Breast epithelium (tissue), 4 donors: Measurements from ENCODE around the gene CCDC183. TPM values are rescaled to one million over a fixed set of nuclear protein-coding genes. Genes with fewer than 3 reads are reported as not detected.
"Not testable (repeated sequence)": the region's sequence is repeated elsewhere in the genome, so short reads cannot be mapped to it uniquely, and the experiment has no call there.

Source experiments
- DNase-seq, 2 donors: peaks; one replicate each; pipeline ENCODE4 v3.0.0-alpha.2; 2019; ENCODE audit warnings: low spot score in 2 of 2
- H3K27ac ChIP-seq, 2 donors: fragments of 200-600 bp; sonication (generic) in 1 of 2; one replicate each; pipeline ENCODE4 v1.5.1; 2016 to 2019; ENCODE audit warnings: mild to moderate bottlenecking in 1 of 2
- H3K27me3 ChIP-seq, 2 donors: fragments of 200-600 bp; sonication (generic) in 1 of 2; one replicate each; pipeline versions ENCODE4 v1.5.1 to v1.6.0; 2017 to 2019; ENCODE audit warnings: control low read depth in 1 of 2, mild to moderate bottlenecking in 1 of 2
- H3K36me3 ChIP-seq: fragments of 200-600 bp; one replicate; pipeline ENCODE4 v1.5.1; 2019
- H3K4me1 ChIP-seq, 2 donors: fragments of 200-600 bp; sonication (generic); one replicate each; pipeline ENCODE4 v1.5.1; 2016 to 2019; ENCODE audit warnings: control low read depth in 1 of 2
- H3K4me3 ChIP-seq, 3 donors: fragments of 200-600 bp; sonication (generic); 1 replicate in 2 of 3; 2 replicates in 1 of 3; pipeline ENCODE4 v1.5.1; 2016 to 2019; ENCODE audit warnings: mild to moderate bottlenecking in 3 of 3, moderate library complexity in 2 of 3
- H3K9me3 ChIP-seq, 2 donors: fragments of 200-600 bp; sonication (generic) in 1 of 2; one replicate each; pipeline ENCODE4 v1.5.1; 2016 to 2019; ENCODE audit warnings: control low read depth in 1 of 2
- POLR2A ChIP-seq: fragments of 450-650 bp; IDR thresholded peaks from one replicate; pipeline ENCODE4 v1.6.1; 2016; ENCODE audit warnings: antibody characterized with exemption, mild to moderate bottlenecking, moderate library complexity
- POLR2AphosphoS5 ChIP-seq, 3 donors: sonication (generic); formaldehyde crosslinking; IDR thresholded peaks; one replicate each; pipeline ENCODE4 v1.6.1; 2017; ENCODE audit warnings: antibody characterized with exemption in 3 of 3
- intact Hi-C: fragments of 100-400 bp; cut with DNase I; formaldehyde crosslinking; loops from one replicate; pipeline ENCODE4 v1.15.1; 2023; ENCODE audit warnings: low total_unique reads
- total RNA-seq, 3 donors: library from RNA; depleted of rRNA; stranded (reverse); fragments of >200 nt; gene quantifications; one replicate each; pipeline ENCODE4 v1.1.0, GENCODE V29; 2016
- TF ChIP-seq, protein P1 (sequence below), 3 donors: fragments of 450-650 bp; IDR thresholded peaks; one replicate each; pipeline ENCODE4 v1.5.1; 2016 to 2017; ENCODE audit warnings: antibody characterized with exemption in 3 of 3, mild to moderate bottlenecking in 3 of 3, moderate library complexity in 3 of 3

Gene CCDC183
- total RNA-seq, 3 donors from 2014 or later: 0.64 to 5.7 (median 5.6) TPM

DNA sequence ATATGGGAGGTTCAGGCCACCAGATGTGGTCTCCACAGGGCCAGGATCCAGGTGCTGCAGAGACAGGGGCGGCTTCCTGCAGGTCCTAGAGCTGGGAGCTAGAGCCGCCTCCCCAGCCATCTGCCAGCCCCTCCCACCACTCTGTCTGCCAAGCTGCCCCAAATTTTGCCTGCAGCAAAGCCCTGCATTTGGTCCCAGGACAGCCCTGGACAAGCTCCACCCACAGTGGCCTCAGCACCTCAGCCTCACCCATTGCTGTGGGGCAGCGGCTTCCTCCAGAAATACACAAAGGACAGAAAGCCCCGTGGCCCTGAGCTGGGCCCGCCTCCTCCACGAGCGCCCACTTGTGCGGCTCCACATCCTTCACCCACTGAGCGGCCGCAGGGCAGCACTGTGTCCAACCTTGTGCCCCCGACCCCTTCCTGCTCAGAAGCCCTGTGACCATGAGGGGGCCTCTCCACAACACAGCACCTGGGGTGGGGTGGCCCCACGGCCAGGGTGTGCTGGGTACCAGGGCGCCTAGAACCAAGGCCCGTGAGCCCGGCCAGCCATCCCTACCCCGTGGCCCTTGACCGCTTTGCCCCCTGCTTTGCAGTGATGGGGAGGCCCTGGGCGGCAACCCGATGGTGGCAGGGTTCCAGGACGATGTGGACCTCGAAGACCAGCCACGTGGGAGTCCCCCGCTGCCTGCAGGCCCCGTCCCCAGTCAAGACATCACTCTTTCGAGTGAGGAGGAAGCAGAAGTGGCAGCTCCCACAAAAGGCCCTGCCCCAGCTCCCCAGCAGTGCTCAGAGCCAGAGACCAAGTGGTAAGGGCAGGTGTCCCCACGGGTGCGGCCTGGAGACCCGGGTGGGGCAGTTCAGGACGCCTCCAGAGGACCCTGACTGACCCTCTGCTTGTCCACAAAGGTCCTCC, 42.4 kb downstream of the CCDC183 start:
- Histone ChIP-seq H3K4me3 (no peak overlapping the region), H3K27me3 (peaks cover 0 to 5% of the 10 kb centered on the region in 2 donors), H3K27ac (no peak overlapping the region), H3K9me3 (no peaks in the 10 kb centered on the region), H3K4me1 (no peaks in the 10 kb centered on the region), H3K36me3 (no peaks in the 10 kb centered on the region)
- TF ChIP-seq POLR2A: no peak
- TF ChIP-seq, protein P1, sequence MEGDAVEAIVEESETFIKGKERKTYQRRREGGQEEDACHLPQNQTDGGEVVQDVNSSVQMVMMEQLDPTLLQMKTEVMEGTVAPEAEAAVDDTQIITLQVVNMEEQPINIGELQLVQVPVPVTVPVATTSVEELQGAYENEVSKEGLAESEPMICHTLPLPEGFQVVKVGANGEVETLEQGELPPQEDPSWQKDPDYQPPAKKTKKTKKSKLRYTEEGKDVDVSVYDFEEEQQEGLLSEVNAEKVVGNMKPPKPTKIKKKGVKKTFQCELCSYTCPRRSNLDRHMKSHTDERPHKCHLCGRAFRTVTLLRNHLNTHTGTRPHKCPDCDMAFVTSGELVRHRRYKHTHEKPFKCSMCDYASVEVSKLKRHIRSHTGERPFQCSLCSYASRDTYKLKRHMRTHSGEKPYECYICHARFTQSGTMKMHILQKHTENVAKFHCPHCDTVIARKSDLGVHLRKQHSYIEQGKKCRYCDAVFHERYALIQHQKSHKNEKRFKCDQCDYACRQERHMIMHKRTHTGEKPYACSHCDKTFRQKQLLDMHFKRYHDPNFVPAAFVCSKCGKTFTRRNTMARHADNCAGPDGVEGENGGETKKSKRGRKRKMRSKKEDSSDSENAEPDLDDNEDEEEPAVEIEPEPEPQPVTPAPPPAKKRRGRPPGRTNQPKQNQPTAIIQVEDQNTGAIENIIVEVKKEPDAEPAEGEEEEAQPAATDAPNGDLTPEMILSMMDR (IDR thresholded peaks at IDR 0.05): no peak
- no peak for TF ChIP-seq POLR2AphosphoS5 (IDR thresholded peaks at IDR 0.05)
- intact Hi-C loops: no loop called here
- no peak for DNase-seq

DNA sequence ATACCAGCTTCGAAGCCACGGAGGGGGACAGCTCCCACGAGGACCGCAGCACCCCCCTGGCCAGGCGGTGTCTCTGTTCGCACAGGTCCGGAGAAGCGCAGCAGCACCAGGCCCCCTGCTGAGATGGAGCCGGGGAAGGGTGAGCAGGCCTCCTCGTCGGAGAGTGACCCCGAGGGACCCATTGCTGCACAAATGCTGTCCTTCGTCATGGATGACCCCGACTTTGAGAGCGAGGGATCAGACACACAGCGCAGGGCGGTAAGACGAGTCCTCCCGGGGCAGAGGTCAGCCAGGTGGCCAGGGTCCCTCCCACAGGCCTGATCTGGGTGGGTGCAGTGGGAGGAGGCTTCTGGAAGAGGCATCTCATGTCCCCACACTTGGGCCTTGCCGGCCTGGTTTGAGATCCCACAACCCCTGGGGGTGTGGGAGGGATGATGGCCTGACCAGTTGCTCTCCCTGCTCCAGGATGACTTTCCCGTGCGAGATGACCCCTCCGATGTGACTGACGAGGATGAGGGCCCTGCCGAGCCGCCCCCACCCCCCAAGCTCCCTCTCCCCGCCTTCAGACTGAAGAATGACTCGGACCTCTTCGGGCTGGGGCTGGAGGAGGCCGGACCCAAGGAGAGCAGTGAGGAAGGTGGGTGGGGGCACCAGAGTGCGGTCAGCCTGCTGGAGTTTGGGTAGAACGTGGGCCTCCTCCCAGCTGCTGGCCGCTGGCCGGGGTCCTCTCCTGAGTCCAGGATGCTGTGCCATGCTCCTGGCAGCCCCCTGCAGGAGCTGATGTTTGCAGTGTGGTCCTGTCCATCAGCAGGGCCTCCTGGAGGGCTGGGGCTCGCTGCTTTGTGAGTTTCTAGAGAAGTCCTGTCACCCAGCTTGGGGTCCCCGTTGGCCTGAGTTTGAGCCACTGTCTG, 43.3 kb downstream of the CCDC183 start:
- TF ChIP-seq POLR2A (no peak), POLR2AphosphoS5 (IDR thresholded peaks at IDR 0.05) (no peak)
- TF ChIP-seq, protein P1 (IDR thresholded peaks at IDR 0.05): no peak
- DNase-seq: no peak
- intact Hi-C loops: no loop called here
- H3K27ac ChIP-seq: no peak overlapping the region
- no peak overlapping the region for H3K4me3 ChIP-seq
- H3K4me1 ChIP-seq: peaks cover 0 to 7% of the 10 kb centered on the region in 2 donors
- no peaks in the 10 kb centered on the region for H3K9me3 ChIP-seq
- H3K36me3 ChIP-seq: no peaks in the 10 kb centered on the region
- peaks cover 6 to 12% of the 10 kb centered on the region in 2 donors for H3K27me3 ChIP-seq

DNA sequence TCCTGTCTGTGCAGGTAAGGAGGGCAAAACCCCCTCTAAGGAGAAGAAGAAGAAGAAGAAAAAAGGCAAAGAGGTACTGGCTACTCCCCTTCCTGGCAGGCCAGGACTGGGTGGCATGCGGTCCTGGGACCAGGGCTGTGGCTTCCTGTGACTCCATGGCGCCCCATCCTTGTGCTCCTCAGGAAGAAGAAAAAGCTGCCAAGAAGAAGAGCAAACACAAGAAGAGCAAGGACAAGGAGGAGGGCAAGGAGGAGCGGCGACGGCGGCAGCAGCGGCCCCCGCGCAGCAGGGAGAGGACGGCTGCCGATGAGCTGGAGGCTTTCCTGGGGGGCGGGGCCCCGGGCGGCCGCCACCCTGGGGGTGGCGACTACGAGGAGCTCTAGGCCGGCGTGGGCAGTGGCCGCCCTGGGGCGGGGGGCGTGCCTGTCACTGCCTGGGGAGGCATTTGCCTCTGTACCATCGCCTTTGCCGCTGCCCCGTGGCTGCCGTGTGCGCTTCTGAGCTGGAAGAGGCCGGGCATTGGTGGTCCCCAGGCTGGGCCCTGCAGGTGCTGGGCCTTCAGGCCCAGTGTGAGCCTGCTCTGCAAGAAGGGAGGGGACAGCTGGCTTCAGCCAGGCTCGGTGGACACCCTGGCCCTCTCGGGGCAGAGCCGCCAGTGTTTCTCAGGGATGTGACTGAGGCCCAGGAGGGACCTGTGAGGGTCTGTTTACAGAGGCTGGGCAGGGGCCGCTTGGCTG, 44.2 kb downstream of the CCDC183 start:
- Histone ChIP-seq H3K9me3 (no peaks in the 10 kb centered on the region), H3K4me1 (peaks cover 0 to 7% of the 10 kb centered on the region in 2 donors), H3K36me3 (no peaks in the 10 kb centered on the region), H3K27ac (peak overlapping the region in 1 of 2 donors; percentile 13), H3K4me3 (no peak overlapping the region), H3K27me3 (peaks cover 6 to 17% of the 10 kb centered on the region in 2 donors)
- intact Hi-C loops: no loop called here
- TF ChIP-seq POLR2A (no peak), POLR2AphosphoS5 (IDR thresholded peaks at IDR 0.05) (no peak)
- TF ChIP-seq, protein P1 (IDR thresholded peaks at IDR 0.05): no peak
- DNase-seq: no peak

DNA sequence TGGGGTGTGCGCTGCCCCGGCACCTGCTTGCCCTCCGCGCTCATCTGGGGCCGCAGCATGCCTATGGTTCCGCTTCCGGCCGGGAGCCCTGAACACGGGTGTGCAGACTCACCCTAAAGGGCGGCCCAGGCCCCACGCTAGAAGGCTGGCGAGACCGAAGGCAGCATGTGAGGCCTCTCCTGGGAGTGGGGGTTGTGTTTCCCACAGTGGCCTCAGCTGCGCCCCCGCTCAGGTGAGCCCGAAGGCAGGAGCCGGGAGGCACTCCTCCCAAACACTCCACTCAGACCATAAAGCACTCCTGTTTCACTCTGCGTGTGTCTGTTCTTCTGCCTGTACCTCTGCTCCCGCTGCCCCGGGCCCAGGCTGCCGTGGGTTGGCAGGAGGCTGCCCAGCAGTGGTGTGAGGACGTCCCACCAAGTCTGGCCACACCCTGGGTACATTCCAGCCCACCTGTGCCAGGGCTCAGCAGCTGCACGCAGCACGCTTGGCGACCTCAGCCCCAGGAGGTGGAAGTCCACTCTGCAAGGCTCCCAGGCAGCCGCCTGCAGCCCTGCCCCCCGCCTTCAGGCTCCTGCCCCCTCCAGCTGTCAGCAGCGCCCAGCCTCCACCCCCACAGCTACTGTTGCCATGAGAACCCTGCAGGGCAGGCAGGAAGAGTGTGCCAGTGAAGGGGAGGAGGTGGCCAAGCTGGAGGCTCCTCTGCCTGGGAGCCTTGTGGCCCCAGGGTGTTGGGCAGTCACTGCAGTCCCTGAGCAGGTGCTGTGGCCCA, 44.9 kb downstream of the CCDC183 start:
- intact Hi-C loops: no loop called here
- peaks cover 0 to 7% of the 10 kb centered on the region in 2 donors for H3K4me1 ChIP-seq
- H3K36me3 ChIP-seq: no peaks in the 10 kb centered on the region
- peaks cover 12 to 25% of the 10 kb centered on the region in 2 donors for H3K27me3 ChIP-seq
- H3K9me3 ChIP-seq: no peaks in the 10 kb centered on the region
- H3K4me3 ChIP-seq: no peak overlapping the region
- no peak for DNase-seq
- H3K27ac ChIP-seq: peak overlapping the region in 1 of 2 donors; percentile 13
- TF ChIP-seq, protein P1 (IDR thresholded peaks at IDR 0.05): no peak
- no peak for TF ChIP-seq POLR2AphosphoS5 (IDR thresholded peaks at IDR 0.05)
- TF ChIP-seq POLR2A: no peak

DNA sequence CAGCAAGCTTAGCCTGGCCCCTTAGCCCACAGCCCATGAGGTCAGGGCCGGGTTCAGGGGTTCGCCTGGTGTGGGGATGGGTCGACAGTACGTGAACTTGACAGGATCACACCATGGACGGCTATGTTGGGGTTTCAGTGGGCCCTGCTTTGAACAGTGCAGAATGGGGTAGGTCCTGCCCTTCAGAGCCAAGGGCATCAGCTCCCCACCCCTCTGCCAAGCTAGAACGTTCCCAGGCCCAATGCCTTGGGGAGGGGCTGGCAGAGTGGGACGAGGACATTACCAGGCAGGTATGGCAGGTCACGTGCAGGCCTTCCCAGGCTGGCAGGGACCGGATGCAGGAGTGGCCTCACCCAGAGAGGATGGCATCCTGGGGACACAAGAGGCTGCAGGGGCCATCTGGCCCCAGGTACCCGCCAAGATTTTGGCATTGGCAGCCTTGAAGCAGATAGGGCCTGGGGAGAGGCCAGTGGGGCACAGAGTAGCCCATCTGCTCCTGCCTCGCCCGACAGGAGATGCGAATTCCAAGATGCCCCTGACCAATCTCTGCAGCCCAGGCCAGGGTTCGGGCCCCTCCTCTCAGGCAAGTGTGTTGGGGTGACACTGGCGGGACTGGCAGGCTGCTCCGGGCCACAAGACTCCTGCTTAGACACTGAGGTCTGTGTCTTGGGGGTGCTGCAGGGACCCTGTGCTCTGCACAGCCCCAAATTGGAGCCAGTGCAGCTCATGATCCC, 45.7 kb downstream of the CCDC183 start:
- H3K27ac ChIP-seq, DNase-seq, H3K9me3 ChIP-seq, H3K36me3 ChIP-seq, intact Hi-C loops: not testable (repeated sequence)
- Histone ChIP-seq H3K4me1 (peaks cover 0 to 14% of the 10 kb centered on the region in 2 donors), H3K27me3 (peaks cover 15 to 32% of the 10 kb centered on the region in 2 donors), H3K4me3 (peak overlapping the region in 2 of 3 donors; percentile 49 to 62)
